Measurements from ENCODE around the gene MTAP.

GRCh38 chr9:21872696-21873095 lies 70.3 kb downstream of the MTAP start:
- TF ChIP-seq SRY (CRISPR knock-in tag; IDR thresholded peaks at IDR 0.05) = no peak
- no peak for TF ChIP-seq THAP7 (CRISPR knock-in tag; IDR thresholded peaks at IDR 0.05)
- no peak for TF ChIP-seq ZNF18 (CRISPR knock-in tag; IDR thresholded peaks at IDR 0.05; ENCODE audit: insufficient replicate concordance)
- TF ChIP-seq EP300 (IDR thresholded peaks at IDR 0.05; ENCODE audit: low read depth in 2 of 2, low read length in 2 of 2) = no peak
- no peak for TF ChIP-seq EP300 (CRISPR knock-in tag; IDR thresholded peaks at IDR 0.05; ENCODE audit: borderline replicate concordance)
- no peak for TF ChIP-seq CTCF (CRISPR knock-in tag; IDR thresholded peaks at IDR 0.05)
- no peak for TF ChIP-seq SMARCE1 (IDR thresholded peaks at IDR 0.05; ENCODE audit: borderline replicate concordance)
- no peak for TF ChIP-seq CBFB (CRISPR knock-in tag; IDR thresholded peaks at IDR 0.05)
- TF ChIP-seq WIZ (CRISPR knock-in tag; IDR thresholded peaks at IDR 0.05) = no peak
- TF ChIP-seq ZNF143 (CRISPR knock-in tag; IDR thresholded peaks at IDR 0.05) = no peak
- no peak for TF ChIP-seq ZBTB26 (CRISPR knock-in tag; IDR thresholded peaks at IDR 0.05; ENCODE audit: borderline replicate concordance)
